Measurements from ENCODE around the gene CELA2A. TPM values are rescaled to one million over a fixed set of nuclear protein-coding genes. Genes with fewer than 3 reads are reported as not detected.

The CELA2A gene
- total RNA-seq, 1 experiment from 2014 or later: not detected

DNA sequence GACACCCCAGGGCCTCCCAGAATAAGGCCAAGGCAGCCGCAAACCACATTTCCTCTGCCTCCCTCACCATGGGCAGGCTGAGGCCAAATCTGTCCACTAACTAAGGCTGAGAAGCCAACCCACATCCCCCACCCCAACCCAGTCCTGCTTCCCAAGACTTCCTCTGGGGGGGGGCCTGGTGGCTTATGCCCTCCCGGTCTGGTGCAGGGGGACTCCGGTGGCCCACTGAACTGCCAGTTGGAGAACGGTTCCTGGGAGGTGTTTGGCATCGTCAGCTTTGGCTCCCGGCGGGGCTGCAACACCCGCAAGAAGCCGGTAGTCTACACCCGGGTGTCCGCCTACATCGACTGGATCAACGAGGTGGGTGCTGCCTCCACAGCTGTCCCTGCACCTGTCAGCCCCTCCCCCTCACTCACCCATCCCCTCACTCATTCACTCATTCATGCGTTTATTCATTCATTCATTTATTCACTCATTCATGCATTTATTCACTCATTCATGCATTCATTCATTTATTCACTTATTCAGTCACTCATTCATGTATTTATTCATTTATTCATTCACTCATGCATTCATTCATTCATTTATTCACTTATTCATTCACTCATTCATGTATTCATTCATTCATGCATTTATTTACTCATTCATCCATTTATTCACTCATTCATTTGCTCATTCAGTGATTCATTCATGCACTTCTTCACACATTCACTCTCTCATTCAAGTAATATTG lies 11.0 kb upstream of the CELA2A start:
- Mint-ChIP-seq H3K4me1 (ENCODE audit: low read depth, unreplicated experiment) (no peaks in the 10 kb centered on the region), H3K9me3 (ENCODE audit: unreplicated experiment) (no peaks in the 10 kb centered on the region), H3K27me3 (ENCODE audit: insufficient read depth, unreplicated experiment) (no peaks in the 10 kb centered on the region), H3K4me3 (ENCODE audit: unreplicated experiment) (no peak overlapping the region), H3K36me3 (ENCODE audit: insufficient read depth, unreplicated experiment) (no peaks in the 10 kb centered on the region), H3K27ac (ENCODE audit: unreplicated experiment) (no peak overlapping the region)
- CTCF ChIA-PET: no interaction called here
- intact Hi-C loops (cut with micrococcal nuclease; ENCODE audit: unreplicated experiment): no loop called here
- TF ChIP-seq, protein P1, sequence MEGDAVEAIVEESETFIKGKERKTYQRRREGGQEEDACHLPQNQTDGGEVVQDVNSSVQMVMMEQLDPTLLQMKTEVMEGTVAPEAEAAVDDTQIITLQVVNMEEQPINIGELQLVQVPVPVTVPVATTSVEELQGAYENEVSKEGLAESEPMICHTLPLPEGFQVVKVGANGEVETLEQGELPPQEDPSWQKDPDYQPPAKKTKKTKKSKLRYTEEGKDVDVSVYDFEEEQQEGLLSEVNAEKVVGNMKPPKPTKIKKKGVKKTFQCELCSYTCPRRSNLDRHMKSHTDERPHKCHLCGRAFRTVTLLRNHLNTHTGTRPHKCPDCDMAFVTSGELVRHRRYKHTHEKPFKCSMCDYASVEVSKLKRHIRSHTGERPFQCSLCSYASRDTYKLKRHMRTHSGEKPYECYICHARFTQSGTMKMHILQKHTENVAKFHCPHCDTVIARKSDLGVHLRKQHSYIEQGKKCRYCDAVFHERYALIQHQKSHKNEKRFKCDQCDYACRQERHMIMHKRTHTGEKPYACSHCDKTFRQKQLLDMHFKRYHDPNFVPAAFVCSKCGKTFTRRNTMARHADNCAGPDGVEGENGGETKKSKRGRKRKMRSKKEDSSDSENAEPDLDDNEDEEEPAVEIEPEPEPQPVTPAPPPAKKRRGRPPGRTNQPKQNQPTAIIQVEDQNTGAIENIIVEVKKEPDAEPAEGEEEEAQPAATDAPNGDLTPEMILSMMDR (IDR thresholded peaks at IDR 0.05; ENCODE audit: insufficient read depth in 1 of 2, low read depth in 1 of 2, low read length in 1 of 2, severe bottlenecking in 1 of 2, unreplicated experiment in 1 of 2): no peak
- H3K36me3 ChIP-seq (ENCODE audit: control insufficient read depth, insufficient read depth, low read length): no peaks in the 10 kb centered on the region
- H3K27me3 ChIP-seq (replicated peaks; ENCODE audit: control insufficient read depth, insufficient read depth, low read length): no peaks in the 10 kb centered on the region; the same call in 1 of the 2 replicates
- H3K4me3 ChIP-seq (ENCODE audit: low read depth, low read length): no peak overlapping the region
- no peaks in the 10 kb centered on the region for H3K4me1 ChIP-seq
- DNase-seq: no peak
- BruUV-seq (replicated peaks): no TSS peak
- POLR2A ChIA-PET: no interaction called here
- H3K9me3 ChIP-seq: no peaks in the 10 kb centered on the region

GRCh38 chr1:15446212-15446611 lies 10.3 kb upstream of the CELA2A start:
- Mint-ChIP-seq H3K4me1 (ENCODE audit: low read depth, unreplicated experiment) (no peaks in the 10 kb centered on the region), H3K4me3 (ENCODE audit: unreplicated experiment) (no peak overlapping the region), H3K36me3 (ENCODE audit: insufficient read depth, unreplicated experiment) (no peaks in the 10 kb centered on the region), H3K27ac (ENCODE audit: unreplicated experiment) (no peak overlapping the region), H3K27me3 (ENCODE audit: insufficient read depth, unreplicated experiment) (no peaks in the 10 kb centered on the region), H3K9me3 (ENCODE audit: unreplicated experiment) (no peaks in the 10 kb centered on the region)
- TF ChIP-seq, protein P1 (IDR thresholded peaks at IDR 0.05; ENCODE audit: insufficient read depth in 1 of 2, low read depth in 1 of 2, low read length in 1 of 2, severe bottlenecking in 1 of 2, unreplicated experiment in 1 of 2): no peak
- no peaks in the 10 kb centered on the region; the same call in 1 of the 2 replicates for H3K27me3 ChIP-seq (replicated peaks; ENCODE audit: control insufficient read depth, insufficient read depth, low read length)
- ChIA-PET CTCF (no interaction called here), POLR2A (no interaction called here)
- no peaks in the 10 kb centered on the region for H3K9me3 ChIP-seq
- intact Hi-C loops (cut with micrococcal nuclease; ENCODE audit: unreplicated experiment): no loop called here
- DNase-seq: no peak
- no TSS peak for BruUV-seq (replicated peaks)
- no peak overlapping the region for H3K4me3 ChIP-seq (ENCODE audit: low read depth, low read length)
- no peaks in the 10 kb centered on the region for H3K36me3 ChIP-seq (ENCODE audit: control insufficient read depth, insufficient read depth, low read length)
- H3K4me1 ChIP-seq: no peaks in the 10 kb centered on the region

- Histone ChIP-seq H3K9me3 (no peaks in the 10 kb centered on the region), H3K4me3 (ENCODE audit: low read depth, low read length) (no peak overlapping the region), H3K4me1 (no peaks in the 10 kb centered on the region), H3K36me3 (ENCODE audit: control insufficient read depth, insufficient read depth, low read length) (no peaks in the 10 kb centered on the region), H3K27me3 (replicated peaks; ENCODE audit: control insufficient read depth, insufficient read depth, low read length) (no peaks in the 10 kb centered on the region; the same call in 1 of the 2 replicates)
- Mint-ChIP-seq H3K27ac (ENCODE audit: unreplicated experiment) (no peak overlapping the region), H3K9me3 (ENCODE audit: unreplicated experiment) (no peaks in the 10 kb centered on the region), H3K4me3 (ENCODE audit: unreplicated experiment) (no peak overlapping the region), H3K27me3 (ENCODE audit: insufficient read depth, unreplicated experiment) (no peaks in the 10 kb centered on the region), H3K4me1 (ENCODE audit: low read depth, unreplicated experiment) (no peaks in the 10 kb centered on the region), H3K36me3 (ENCODE audit: insufficient read depth, unreplicated experiment) (no peaks in the 10 kb centered on the region)
- DNase-seq: no peak
- CTCF ChIA-PET: no interaction called here
- intact Hi-C loops (cut with micrococcal nuclease; ENCODE audit: unreplicated experiment): no loop called here
- TF ChIP-seq, protein P1 (IDR thresholded peaks at IDR 0.05; ENCODE audit: insufficient read depth in 1 of 2, low read depth in 1 of 2, low read length in 1 of 2, severe bottlenecking in 1 of 2, unreplicated experiment in 1 of 2): no peak
- POLR2A ChIA-PET: no interaction called here
- BruUV-seq (replicated peaks): no TSS peak
These were observed 7.6 kb upstream of the CELA2A start for GRCh38 chr1:15448877-15449462.
